HEK293T (cell line): ENCODE data around the gene XPR1.

ENCODE experiments used
- ELF4 ChIP-seq: fragments of 450-650 bp; IDR thresholded peaks from 2 replicates; pipeline ENCODE4 v1.6.1; 2017; ENCODE audit warnings: antibody characterized with exemption
- FOXA1 ChIP-seq: fragments of 450-650 bp; IDR thresholded peaks from 2 replicates; pipeline ENCODE4 v1.6.1; 2016; ENCODE audit warnings: mild to moderate bottlenecking
- ZNF384 ChIP-seq: fragments of 450-650 bp; IDR thresholded peaks from 2 replicates; pipeline ENCODE4 v1.6.1; 2016

- TF ChIP-seq FOXA1: no peak
- TF ChIP-seq ELF4: no peak
- no peak for TF ChIP-seq ZNF384
Measured at GRCh38 chr1:180691322-180691913, 59.6 kb downstream of the XPR1 start.
